CD4-positive, alpha-beta T cell (primary cell): ENCODE data around the gene KCTD6. TPM values are rescaled to one million over a fixed set of nuclear protein-coding genes. Genes with fewer than 3 reads are reported as not detected.

Experiments
- ATAC-seq: fragments of 200-7000 bp; cut with Tn5 transposase; one replicate; pipeline ENCODE4 v1.10.0; 2022; ENCODE audit warnings: mild to moderate bottlenecking; ENCODE audit not compliant: poor library complexity
- CTCF ChIA-PET: fragments of 350-600 bp; sonication (Branson Sonifier 250); formaldehyde crosslinking; loops from one replicate; lab custom pipeline; 2021; ENCODE audit warnings: antibody characterized with exemption, inconsistent platforms; lab: Charles Lee
- POLR2A ChIA-PET: fragments of 350-600 bp; sonication (Branson Sonifier 250); formaldehyde crosslinking; loops from one replicate; lab custom pipeline; 2021; ENCODE audit warnings: antibody characterized with exemption, inconsistent platforms; lab: Charles Lee
- DNase-seq, 14 experiments: peaks; one replicate each; pipeline ENCODE4 v3.0.0-alpha.2; 2013 to 2020; ENCODE audit warnings: mixed read lengths in 2 of 14
- H3K27ac ChIP-seq, 2 donors: one replicate each; pipeline versions ENCODE4 v1.5.1 to v1.7.0; 2013; ENCODE audit warnings: low read length in 2 of 2, low read depth in 1 of 2, mild to moderate bottlenecking in 1 of 2
- H3K27me3 ChIP-seq, 2 experiments: 1 replicate in 1 of 2; 2 replicates in 1 of 2; pipeline versions ENCODE4 v1.6.1 to v1.7.0; 2013; ENCODE audit warnings: low read length in 2 of 2, control low read depth in 1 of 2, mild to moderate bottlenecking in 1 of 2, moderate library complexity in 1 of 2; ENCODE audit not compliant: insufficient read depth in 2 of 2, control insufficient read depth in 1 of 2
- H3K36me3 ChIP-seq: one replicate; pipeline ENCODE4 v1.6.1; 2013; ENCODE audit warnings: low read length, control low read depth; ENCODE audit not compliant: insufficient read depth
- H3K4me1 ChIP-seq: one replicate; pipeline ENCODE4 v1.6.1; 2013; ENCODE audit warnings: low read length, control low read depth; ENCODE audit not compliant: insufficient read depth
- H3K4me3 ChIP-seq: one replicate; pipeline ENCODE4 v1.5.1; 2013; ENCODE audit warnings: mild to moderate bottlenecking, low read length, moderate library complexity
- H3K9me3 ChIP-seq, 2 experiments: 1 replicate in 1 of 2; 2 replicates in 1 of 2; pipeline versions ENCODE4 v1.6.1 to v1.7.0; 2013; ENCODE audit warnings: low read length in 2 of 2, mild to moderate bottlenecking in 2 of 2, control low read depth in 1 of 2, moderate library complexity in 1 of 2; ENCODE audit not compliant: control insufficient read depth in 1 of 2, insufficient read depth in 1 of 2
- H3K27ac Mint-ChIP-seq: one replicate; pipeline ENCODE4 v1.8.0; 2020; ENCODE audit warnings: mixed read lengths
- H3K27me3 Mint-ChIP-seq: one replicate; pipeline ENCODE4 v1.8.0; 2021; ENCODE audit warnings: mixed read lengths
- H3K36me3 Mint-ChIP-seq: one replicate; pipeline ENCODE4 v1.8.0; 2021; ENCODE audit warnings: low read depth, mixed read lengths
- H3K4me1 Mint-ChIP-seq: one replicate; pipeline ENCODE4 v1.8.0; 2021; ENCODE audit warnings: low read depth, mixed read lengths
- H3K4me3 Mint-ChIP-seq: one replicate; pipeline ENCODE4 v1.8.0; 2020; ENCODE audit warnings: mild to moderate bottlenecking, mixed read lengths
- H3K9me3 Mint-ChIP-seq: one replicate; pipeline ENCODE4 v1.8.0; 2020; ENCODE audit warnings: mixed read lengths
- intact Hi-C, 2 experiments: fragments of 100-400 bp; cut with DNase I in 1 of 2; cut with micrococcal nuclease in 1 of 2; formaldehyde crosslinking; loops; one replicate each; pipeline versions ENCODE4 v1.15.1 to v1.9.0; 2023 to 2025; cut with DNase I, micrococcal nuclease
- total RNA-seq, 174 experiments: library from RNA in 2 of 174; stranded (reverse) in 2 of 174; gene quantifications; one replicate each; pipeline ENCODE4 v1.2.3 and lab custom pipeline; 2021 to 2026
- TF ChIP-seq, protein P1 (sequence below): fragments of 200-600 bp; IDR thresholded peaks from one replicate; pipeline ENCODE4 v1.8.0; 2022; ENCODE audit warnings: antibody characterized with exemption, mild to moderate bottlenecking

The KCTD6 gene
- total RNA-seq, 2 experiments from 2014 or later, result 3.8 to 5.0 TPM

DNA sequence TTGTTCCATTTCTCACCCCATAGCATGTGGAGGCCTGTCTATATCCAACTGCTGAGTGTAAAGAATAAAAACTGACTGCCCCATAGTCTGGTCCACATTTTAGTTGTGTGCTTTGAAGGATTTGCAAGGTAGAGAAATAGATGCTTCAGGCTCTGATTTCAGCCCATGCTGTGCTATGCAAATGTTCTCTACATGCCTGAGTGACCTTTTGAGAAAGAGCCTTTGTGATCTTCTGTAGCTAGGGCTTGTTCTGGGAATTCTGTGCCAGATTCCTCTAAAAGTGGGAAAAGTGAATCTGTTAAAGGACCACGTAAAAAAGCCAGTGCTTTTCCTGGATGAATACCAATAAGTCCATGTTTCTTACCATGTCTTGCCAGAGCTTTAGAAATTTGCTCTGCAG lies 5.2 kb downstream of the KCTD6 start:
- H3K27me3 Mint-ChIP-seq, result no peaks in the 10 kb centered on the region
- peaks cover 73% of the 10 kb centered on the region for H3K4me1 Mint-ChIP-seq
- no peak overlapping the region for H3K4me3 Mint-ChIP-seq
- POLR2A ChIA-PET, result no interaction called here
- Histone ChIP-seq H3K27me3 (no peaks in the 10 kb centered on the region), H3K4me1 (peaks cover 12% of the 10 kb centered on the region), H3K4me3 (no peak overlapping the region), H3K9me3 (no peaks in the 10 kb centered on the region), H3K36me3 (peaks cover 25% of the 10 kb centered on the region), H3K27ac (no peak overlapping the region)
- CTCF ChIA-PET, result no interaction called here
- no peak for ATAC-seq
- TF ChIP-seq, protein P1, sequence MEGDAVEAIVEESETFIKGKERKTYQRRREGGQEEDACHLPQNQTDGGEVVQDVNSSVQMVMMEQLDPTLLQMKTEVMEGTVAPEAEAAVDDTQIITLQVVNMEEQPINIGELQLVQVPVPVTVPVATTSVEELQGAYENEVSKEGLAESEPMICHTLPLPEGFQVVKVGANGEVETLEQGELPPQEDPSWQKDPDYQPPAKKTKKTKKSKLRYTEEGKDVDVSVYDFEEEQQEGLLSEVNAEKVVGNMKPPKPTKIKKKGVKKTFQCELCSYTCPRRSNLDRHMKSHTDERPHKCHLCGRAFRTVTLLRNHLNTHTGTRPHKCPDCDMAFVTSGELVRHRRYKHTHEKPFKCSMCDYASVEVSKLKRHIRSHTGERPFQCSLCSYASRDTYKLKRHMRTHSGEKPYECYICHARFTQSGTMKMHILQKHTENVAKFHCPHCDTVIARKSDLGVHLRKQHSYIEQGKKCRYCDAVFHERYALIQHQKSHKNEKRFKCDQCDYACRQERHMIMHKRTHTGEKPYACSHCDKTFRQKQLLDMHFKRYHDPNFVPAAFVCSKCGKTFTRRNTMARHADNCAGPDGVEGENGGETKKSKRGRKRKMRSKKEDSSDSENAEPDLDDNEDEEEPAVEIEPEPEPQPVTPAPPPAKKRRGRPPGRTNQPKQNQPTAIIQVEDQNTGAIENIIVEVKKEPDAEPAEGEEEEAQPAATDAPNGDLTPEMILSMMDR, result no peak
- H3K27ac Mint-ChIP-seq, result no peak overlapping the region
- H3K9me3 Mint-ChIP-seq, result no peaks in the 10 kb centered on the region
- peaks cover 30% of the 10 kb centered on the region for H3K36me3 Mint-ChIP-seq
- no peak for DNase-seq
- intact Hi-C loops, result loop anchor here (10.0 kb wide), 2 partner anchors 1272 to 1812 kb away; partner anchors contain the start of genes APPL1 (in 1 of the 2) and TASOR (in 1 of the 2)

DNA sequence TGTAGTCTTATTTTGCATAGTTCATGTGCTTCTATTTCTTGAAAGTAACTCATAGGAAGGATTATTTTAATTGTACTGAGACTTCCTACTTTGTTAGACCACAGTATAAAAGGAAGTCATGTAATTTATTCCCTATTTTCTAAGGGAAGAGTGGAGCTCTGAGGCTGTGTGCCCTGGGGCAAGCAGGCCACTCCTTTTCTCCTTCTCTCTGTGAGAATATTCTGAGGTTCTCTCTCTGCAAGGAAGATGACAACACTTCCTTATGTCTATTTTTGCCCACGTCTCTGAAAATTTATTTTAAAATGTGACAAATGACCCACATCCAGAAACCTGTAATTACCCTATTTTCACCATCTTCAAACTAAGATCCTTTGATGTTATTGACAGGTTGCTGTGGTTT lies 11.0 kb downstream of the KCTD6 start:
- no peaks in the 10 kb centered on the region for H3K27me3 ChIP-seq
- H3K27ac Mint-ChIP-seq, result no peak overlapping the region

DNA sequence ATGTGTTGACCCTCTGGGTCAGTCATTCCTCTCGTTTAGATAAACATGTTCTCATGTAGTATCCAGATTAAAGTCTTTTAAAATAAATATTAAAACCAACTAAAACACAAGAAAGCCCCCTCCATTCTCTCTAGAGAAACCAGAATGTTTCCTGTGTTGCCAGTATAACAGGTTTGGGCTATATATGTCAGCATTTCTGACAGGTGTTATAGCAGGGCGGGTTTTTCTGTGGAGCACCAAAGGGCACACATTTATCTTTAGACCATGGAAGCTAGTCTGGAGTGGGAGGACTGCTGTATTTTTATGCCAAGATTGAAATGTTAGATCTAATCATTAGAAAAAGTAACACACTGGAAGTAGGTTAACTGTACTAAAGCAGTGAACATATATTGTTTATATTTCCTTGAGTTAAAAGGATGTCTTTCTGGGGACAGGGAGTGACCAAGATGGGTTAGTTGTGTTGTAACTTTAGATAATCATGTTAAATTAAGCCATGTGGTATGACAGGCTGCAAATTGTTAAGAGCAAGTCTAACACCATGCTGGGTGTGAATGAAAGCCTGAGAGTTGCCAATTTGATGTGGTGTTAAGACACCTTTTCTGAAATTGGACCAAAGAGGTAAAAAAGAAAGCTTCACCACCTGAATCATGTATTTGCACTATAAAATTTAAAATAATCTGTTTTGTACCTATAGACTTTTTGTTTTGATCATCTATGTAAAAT lies 15.6 kb downstream of the KCTD6 start:
- intact Hi-C loops, result no loop called here
- no peak for ATAC-seq
- no peak overlapping the region for H3K27ac ChIP-seq
- H3K36me3 ChIP-seq, result peaks cover 12% of the 10 kb centered on the region
- H3K4me1 ChIP-seq, result no peaks in the 10 kb centered on the region
- TF ChIP-seq, protein P1, result no peak
- no peaks in the 10 kb centered on the region for H3K9me3 ChIP-seq
- no peaks in the 10 kb centered on the region for H3K27me3 Mint-ChIP-seq
- no peak overlapping the region for H3K4me3 Mint-ChIP-seq
- peaks cover 21% of the 10 kb centered on the region for H3K36me3 Mint-ChIP-seq
- POLR2A ChIA-PET, result no interaction called here
- CTCF ChIA-PET, result no interaction called here
- no peaks in the 10 kb centered on the region for H3K4me1 Mint-ChIP-seq
- H3K27me3 ChIP-seq, result no peaks in the 10 kb centered on the region
- H3K27ac Mint-ChIP-seq, result no peak overlapping the region
- no peak for DNase-seq
- H3K9me3 Mint-ChIP-seq, result no peaks in the 10 kb centered on the region
- H3K4me3 ChIP-seq, result no peak overlapping the region

More for the DNA sequence above, 11.0 kb downstream of the KCTD6 start:
- intact Hi-C loops, result no loop called here
- Mint-ChIP-seq H3K4me1 (peaks cover 19% of the 10 kb centered on the region), H3K4me3 (no peak overlapping the region), H3K27me3 (no peaks in the 10 kb centered on the region), H3K9me3 (no peaks in the 10 kb centered on the region), H3K36me3 (peaks cover 47% of the 10 kb centered on the region)
- Histone ChIP-seq H3K4me1 (no peaks in the 10 kb centered on the region), H3K4me3 (no peak overlapping the region), H3K27ac (no peak overlapping the region), H3K36me3 (peaks cover 38% of the 10 kb centered on the region), H3K9me3 (no peaks in the 10 kb centered on the region)
- TF ChIP-seq, protein P1, result no peak
- no peak for DNase-seq
- CTCF ChIA-PET, result no interaction called here
- POLR2A ChIA-PET, result no interaction called here
- no peak for ATAC-seq
